ENCODE results near the gene ZNF69. TPM values are rescaled to one million over a fixed set of nuclear protein-coding genes. Genes with fewer than 3 reads are reported as not detected.
"Not testable (repeated sequence)": the region's sequence is repeated elsewhere in the genome, so short reads cannot be mapped to it uniquely, and the experiment has no call there.

ZNF69 gene
- total RNA-seq, 1 experiment from 2014 or later: 2.6 TPM

- DNase-seq (ENCODE audit: low read depth in 1 of 2, low spot score in 2 of 2): no peak
- Histone ChIP-seq H3K27ac (no peak overlapping the region), H3K27me3 (replicated peaks) (no peaks in the 10 kb centered on the region), H3K9me3 (replicated peaks) (0 out of 2 replicates have a peak, but pooled peaks cover 4% of the 10 kb centered on the region), H3K36me3 (no peaks in the 10 kb centered on the region), H3K4me3 (no peak overlapping the region), H3K4me1 (replicated peaks) (no peaks in the 10 kb centered on the region)
Measured at GRCh38 chr19:11873762-11874161, 13.8 kb upstream of the ZNF69 start.

- not testable (repeated sequence) for H3K27me3 ChIP-seq (replicated peaks); DNase-seq (ENCODE audit: low read depth in 1 of 2, low spot score in 2 of 2); H3K4me1 ChIP-seq (replicated peaks); H3K9me3 ChIP-seq (replicated peaks); H3K27ac ChIP-seq; H3K4me3 ChIP-seq; H3K36me3 ChIP-seq
Measured at GRCh38 chr19:11879687-11880266, 7.8 kb upstream of the ZNF69 start.

GRCh38 chr19:11880598-11880997 lies 7.0 kb upstream of the ZNF69 start:
- Histone ChIP-seq H3K27me3 (replicated peaks) (no peaks in the 10 kb centered on the region), H3K9me3 (replicated peaks) (no peaks in the 10 kb centered on the region), H3K27ac (no peak overlapping the region), H3K4me3 (no peak overlapping the region), H3K4me1 (replicated peaks) (no peaks in the 10 kb centered on the region), H3K36me3 (no peaks in the 10 kb centered on the region)
- no peak for DNase-seq (ENCODE audit: low read depth in 1 of 2, low spot score in 2 of 2)

GRCh38 chr19:11881151-11881800 lies 6.3 kb upstream of the ZNF69 start:
- Histone ChIP-seq H3K27ac (no peak overlapping the region), H3K36me3 (no peaks in the 10 kb centered on the region), H3K4me3 (no peak overlapping the region), H3K4me1 (replicated peaks) (no peaks in the 10 kb centered on the region), H3K27me3 (replicated peaks) (no peaks in the 10 kb centered on the region), H3K9me3 (replicated peaks) (no peaks in the 10 kb centered on the region)
- peak in 1 of 2 experiments; percentile 26 for DNase-seq (ENCODE audit: low read depth in 1 of 2, low spot score in 2 of 2)

GRCh38 chr19:11882606-11883005 lies 5.0 kb upstream of the ZNF69 start:
- no peak overlapping the region for H3K27ac ChIP-seq
- H3K4me1 ChIP-seq (replicated peaks): no peaks in the 10 kb centered on the region
- H3K27me3 ChIP-seq (replicated peaks): no peaks in the 10 kb centered on the region
- H3K4me3 ChIP-seq: no peak overlapping the region
- no peak for DNase-seq (ENCODE audit: low read depth in 1 of 2, low spot score in 2 of 2)
- no peaks in the 10 kb centered on the region for H3K9me3 ChIP-seq (replicated peaks)
- no peaks in the 10 kb centered on the region for H3K36me3 ChIP-seq

GRCh38 chr19:11887234-11887610 lies 360 bp upstream of the ZNF69 start:
- no peak overlapping the region for H3K27ac ChIP-seq
- H3K4me3 ChIP-seq: peak overlapping the region; percentile 51
- no peak for DNase-seq (ENCODE audit: low read depth in 1 of 2, low spot score in 2 of 2)

GRCh38 chr19:11889901-11890300 lies 2.3 kb downstream of the ZNF69 start:
- not testable (repeated sequence) for DNase-seq (ENCODE audit: low read depth in 1 of 2, low spot score in 2 of 2); H3K9me3 ChIP-seq (replicated peaks); H3K4me3 ChIP-seq; H3K36me3 ChIP-seq; H3K27me3 ChIP-seq (replicated peaks); H3K4me1 ChIP-seq (replicated peaks); H3K27ac ChIP-seq

More at GRCh38 chr19:11887234-11887610, 360 bp upstream of the ZNF69 start:
- H3K27me3 ChIP-seq (replicated peaks): no peaks in the 10 kb centered on the region
- H3K9me3 ChIP-seq (replicated peaks): peaks cover 2% of the 10 kb centered on the region; the same call in 1 of the 2 replicates
- H3K36me3 ChIP-seq: no peaks in the 10 kb centered on the region
- no peaks in the 10 kb centered on the region for H3K4me1 ChIP-seq (replicated peaks)

- H3K36me3 ChIP-seq: no peaks in the 10 kb centered on the region
- no peak for DNase-seq (ENCODE audit: low read depth in 1 of 2, low spot score in 2 of 2)
- no peaks in the 10 kb centered on the region for H3K27me3 ChIP-seq (replicated peaks)
- no peak overlapping the region for H3K27ac ChIP-seq
- H3K9me3 ChIP-seq (replicated peaks): peaks cover 9% of the 10 kb centered on the region; the same call in 1 of the 2 replicates
- no peaks in the 10 kb centered on the region for H3K4me1 ChIP-seq (replicated peaks)
- H3K4me3 ChIP-seq: no peak overlapping the region
Measured at GRCh38 chr19:11890634-11891033, 3.1 kb downstream of the ZNF69 start.

GRCh38 chr19:11894851-11895250 lies 7.3 kb downstream of the ZNF69 start:
- Histone ChIP-seq H3K36me3 (no peaks in the 10 kb centered on the region), H3K4me1 (replicated peaks) (no peaks in the 10 kb centered on the region), H3K27me3 (replicated peaks) (no peaks in the 10 kb centered on the region), H3K9me3 (replicated peaks) (peaks cover 7% of the 10 kb centered on the region; the same call in 1 of the 2 replicates), H3K4me3 (no peak overlapping the region), H3K27ac (no peak overlapping the region)
- DNase-seq (ENCODE audit: low read depth in 1 of 2, low spot score in 2 of 2): no peak

GRCh38 chr19:11902228-11902627 lies 14.6 kb downstream of the ZNF69 start:
- Histone ChIP-seq H3K36me3 (peaks cover 18% of the 10 kb centered on the region), H3K27me3 (replicated peaks) (no peaks in the 10 kb centered on the region), H3K4me3 (no peak overlapping the region), H3K27ac (no peak overlapping the region), H3K4me1 (replicated peaks) (no peaks in the 10 kb centered on the region), H3K9me3 (replicated peaks) (peaks cover 7% of the 10 kb centered on the region)
- no peak for DNase-seq (ENCODE audit: low read depth in 1 of 2, low spot score in 2 of 2)

GRCh38 chr19:11905928-11906327 lies 18.3 kb downstream of the ZNF69 start:
- Histone ChIP-seq H3K27ac (no peak overlapping the region), H3K9me3 (replicated peaks) (peaks cover 7% of the 10 kb centered on the region)

GRCh38 chr19:11911937-11912336 lies 24.4 kb downstream of the ZNF69 start:
- H3K4me1 ChIP-seq (replicated peaks); H3K27ac ChIP-seq; H3K4me3 ChIP-seq; H3K27me3 ChIP-seq (replicated peaks); DNase-seq (ENCODE audit: low read depth in 1 of 2, low spot score in 2 of 2); H3K36me3 ChIP-seq; H3K9me3 ChIP-seq (replicated peaks): not testable (repeated sequence)

More at GRCh38 chr19:11905928-11906327, 18.3 kb downstream of the ZNF69 start:
- H3K4me3 ChIP-seq: no peak overlapping the region
- H3K36me3 ChIP-seq: peaks cover 18% of the 10 kb centered on the region
- H3K4me1 ChIP-seq (replicated peaks): no peaks in the 10 kb centered on the region
- H3K27me3 ChIP-seq (replicated peaks): no peaks in the 10 kb centered on the region
- DNase-seq (ENCODE audit: low read depth in 1 of 2, low spot score in 2 of 2): no peak

- not testable (repeated sequence) for H3K4me1 ChIP-seq (replicated peaks); H3K4me3 ChIP-seq; H3K27me3 ChIP-seq (replicated peaks); H3K9me3 ChIP-seq (replicated peaks); DNase-seq (ENCODE audit: low read depth in 1 of 2, low spot score in 2 of 2); H3K36me3 ChIP-seq; H3K27ac ChIP-seq
Measured at GRCh38 chr19:11914417-11915051, 27.0 kb downstream of the ZNF69 start.

GRCh38 chr19:11921852-11922495 lies 34.4 kb downstream of the ZNF69 start:
- no peak for DNase-seq (ENCODE audit: low read depth in 1 of 2, low spot score in 2 of 2)
- peaks cover 4% of the 10 kb centered on the region for H3K4me1 ChIP-seq (replicated peaks)
- H3K4me3 ChIP-seq: no peak overlapping the region
- H3K27ac ChIP-seq: no peak overlapping the region
- peaks cover 8% of the 10 kb centered on the region for H3K36me3 ChIP-seq
- no peaks in the 10 kb centered on the region; the same call in 1 of the 2 replicates for H3K9me3 ChIP-seq (replicated peaks)
- H3K27me3 ChIP-seq (replicated peaks): no peaks in the 10 kb centered on the region

Measured in SJSA1 (cell line).